Peyer's patch (tissue), 4 donors: ENCODE results near the gene HCFC1.

Experiments used
- CTCF ChIP-seq, 6 experiments: fragments of 450-650 bp in 4 of 6; fragments of 200-600 bp in 2 of 6; sonication (generic) in 1 of 6; IDR thresholded peaks; one replicate each; pipeline ENCODE4 v1.5.1; 2017 to 2019; ENCODE audit warnings: antibody characterized with exemption in 6 of 6, mild to moderate bottlenecking in 3 of 6, moderate library complexity in 1 of 6
- POLR2A ChIP-seq, 2 donors: fragments of 450-650 bp; IDR thresholded peaks; one replicate each; pipeline ENCODE4 v1.5.1; 2017; ENCODE audit warnings: antibody characterized with exemption in 2 of 2, mild to moderate bottlenecking in 2 of 2, moderate library complexity in 2 of 2

- no peak for TF ChIP-seq CTCF (IDR thresholded peaks at IDR 0.05)
- no peak for TF ChIP-seq POLR2A (IDR thresholded peaks at IDR 0.05)
Measured at GRCh38 chrX:153968754-153969124, 2.9 kb downstream of the HCFC1 start.
